Fibroblast of villous mesenchyme (primary cell): ENCODE measurements around the gene RNF220. TPM values are rescaled to one million over a fixed set of nuclear protein-coding genes. Genes with fewer than 3 reads are reported as not detected.

Experiments
- DNase-seq: peaks from one replicate; pipeline ENCODE4 v3.0.0-alpha.2; 2010; ENCODE audit warnings: low read depth
- H3K4me3 ChIP-seq: 2 replicates; pipeline ENCODE4 v1.5.1; 2011; ENCODE audit warnings: low read depth, mild to moderate bottlenecking, low read length
- total RNA-seq: library from RNA; depleted of rRNA; stranded (reverse); fragments of >200 nt; gene quantifications from 2 replicates; pipeline ENCODE4 v1.2.3, GENCODE V29; 2012
- TF ChIP-seq, protein P1 (sequence below): IDR thresholded peaks from 2 replicates; pipeline ENCODE4 v1.5.1; 2012; ENCODE audit warnings: low read depth, mild to moderate bottlenecking, low read length; ENCODE audit not compliant: insufficient read depth

RNF220 gene
- total RNA-seq, 1 donor = 47.5 TPM

DNA sequence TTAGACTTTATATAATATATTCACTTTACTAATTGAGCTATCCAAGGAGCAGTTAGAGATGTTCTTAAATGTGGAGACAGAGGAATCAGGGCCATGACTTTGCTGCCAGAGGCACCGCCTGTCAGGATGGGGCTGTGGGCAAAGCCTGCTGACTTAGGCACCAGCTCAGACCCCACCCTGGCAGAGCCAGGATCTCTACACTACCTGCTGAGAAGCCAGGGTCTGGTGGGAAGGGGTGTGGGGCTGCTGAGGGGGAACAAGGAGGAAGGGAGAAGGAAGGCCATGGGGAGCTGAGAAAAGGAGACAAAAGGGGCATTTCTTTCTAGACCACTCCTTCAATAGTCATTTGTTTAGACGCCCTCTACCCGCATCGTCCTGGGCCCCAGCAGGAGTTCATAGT, 164.4 kb downstream of the RNF220 start:
- DNase-seq = no peak
- no peak overlapping the region for H3K4me3 ChIP-seq
- TF ChIP-seq, protein P1, sequence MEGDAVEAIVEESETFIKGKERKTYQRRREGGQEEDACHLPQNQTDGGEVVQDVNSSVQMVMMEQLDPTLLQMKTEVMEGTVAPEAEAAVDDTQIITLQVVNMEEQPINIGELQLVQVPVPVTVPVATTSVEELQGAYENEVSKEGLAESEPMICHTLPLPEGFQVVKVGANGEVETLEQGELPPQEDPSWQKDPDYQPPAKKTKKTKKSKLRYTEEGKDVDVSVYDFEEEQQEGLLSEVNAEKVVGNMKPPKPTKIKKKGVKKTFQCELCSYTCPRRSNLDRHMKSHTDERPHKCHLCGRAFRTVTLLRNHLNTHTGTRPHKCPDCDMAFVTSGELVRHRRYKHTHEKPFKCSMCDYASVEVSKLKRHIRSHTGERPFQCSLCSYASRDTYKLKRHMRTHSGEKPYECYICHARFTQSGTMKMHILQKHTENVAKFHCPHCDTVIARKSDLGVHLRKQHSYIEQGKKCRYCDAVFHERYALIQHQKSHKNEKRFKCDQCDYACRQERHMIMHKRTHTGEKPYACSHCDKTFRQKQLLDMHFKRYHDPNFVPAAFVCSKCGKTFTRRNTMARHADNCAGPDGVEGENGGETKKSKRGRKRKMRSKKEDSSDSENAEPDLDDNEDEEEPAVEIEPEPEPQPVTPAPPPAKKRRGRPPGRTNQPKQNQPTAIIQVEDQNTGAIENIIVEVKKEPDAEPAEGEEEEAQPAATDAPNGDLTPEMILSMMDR = no peak

DNA sequence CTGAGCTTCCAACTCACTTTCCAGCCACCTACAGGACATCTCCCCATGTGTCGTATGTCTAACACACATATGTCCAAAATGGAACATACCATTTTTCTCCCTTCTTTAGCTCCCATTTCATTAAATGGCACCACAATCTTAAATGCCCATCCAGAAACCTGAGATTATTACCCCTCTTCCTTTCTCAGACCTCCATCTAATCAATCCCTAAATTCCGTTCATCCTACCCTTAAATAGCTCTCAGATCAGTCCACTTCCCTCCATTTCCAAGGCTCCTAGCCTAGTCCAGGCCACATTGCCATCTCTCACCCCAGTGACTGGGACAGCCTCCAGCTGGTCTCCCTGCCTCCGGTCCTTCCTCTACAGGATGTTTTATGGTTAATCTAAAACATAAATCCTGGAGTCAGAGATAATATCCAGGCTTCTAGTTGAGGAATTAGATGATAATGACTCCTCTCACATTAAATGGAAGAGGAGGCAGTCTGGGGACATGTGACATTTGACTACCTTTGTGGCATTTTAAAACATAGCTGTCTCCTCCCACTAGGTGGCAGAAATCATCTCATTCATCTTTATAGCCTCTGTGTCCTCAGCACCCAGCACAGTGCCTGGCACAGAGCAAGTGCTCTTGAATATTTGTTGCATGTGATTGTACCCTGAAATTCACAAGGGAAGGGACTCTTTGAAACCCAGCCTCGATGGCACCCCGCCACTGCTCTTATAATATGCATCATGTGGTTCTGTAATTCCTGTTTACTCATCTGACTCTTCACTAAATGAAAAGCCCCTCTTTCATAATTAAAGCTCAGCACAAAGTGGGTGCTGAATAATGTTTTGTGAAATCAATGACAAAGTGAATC, 166.9 kb downstream of the RNF220 start:
- TF ChIP-seq, protein P1 = peak; percentile 40
- DNase-seq = no peak
- no peak overlapping the region for H3K4me3 ChIP-seq

DNA sequence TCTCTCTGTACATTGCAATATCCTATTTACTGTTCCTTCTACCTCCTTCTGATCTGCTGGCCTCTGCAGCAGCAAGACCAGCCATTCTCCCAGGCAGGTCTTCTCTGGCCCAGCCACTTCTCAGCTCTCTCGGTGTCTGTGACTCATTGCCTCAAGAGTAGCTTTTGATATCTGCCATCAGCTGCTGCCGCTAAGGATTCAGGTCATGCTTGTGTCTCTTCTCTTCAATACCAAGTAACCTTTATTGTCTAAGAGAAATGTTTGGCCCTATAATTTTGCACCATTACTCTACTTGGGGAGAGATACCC, 167.5 kb downstream of the RNF220 start:
- H3K4me3 ChIP-seq = no peak overlapping the region
- TF ChIP-seq, protein P1 = no peak
- DNase-seq = no peak

DNA sequence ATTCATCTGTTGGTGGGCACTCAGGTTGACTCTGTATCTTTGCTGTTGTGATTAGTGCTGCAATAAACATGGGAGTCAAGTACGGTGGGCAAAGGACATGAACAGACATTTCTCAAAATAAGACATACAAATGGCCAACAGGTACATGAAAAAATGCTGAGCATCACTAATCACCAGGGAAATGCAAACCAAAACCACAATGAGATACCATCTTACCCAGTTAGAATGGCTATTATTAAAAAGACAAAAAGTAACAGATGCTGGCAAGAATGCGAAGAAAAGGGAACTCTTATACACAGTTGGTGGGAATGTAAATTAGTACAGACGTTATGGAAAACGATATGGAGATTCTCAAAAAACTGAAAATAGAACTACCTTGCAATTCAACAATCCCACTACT, 170.3 kb downstream of the RNF220 start:
- TF ChIP-seq, protein P1 = no peak
- DNase-seq = no peak
- no peak overlapping the region for H3K4me3 ChIP-seq

DNA sequence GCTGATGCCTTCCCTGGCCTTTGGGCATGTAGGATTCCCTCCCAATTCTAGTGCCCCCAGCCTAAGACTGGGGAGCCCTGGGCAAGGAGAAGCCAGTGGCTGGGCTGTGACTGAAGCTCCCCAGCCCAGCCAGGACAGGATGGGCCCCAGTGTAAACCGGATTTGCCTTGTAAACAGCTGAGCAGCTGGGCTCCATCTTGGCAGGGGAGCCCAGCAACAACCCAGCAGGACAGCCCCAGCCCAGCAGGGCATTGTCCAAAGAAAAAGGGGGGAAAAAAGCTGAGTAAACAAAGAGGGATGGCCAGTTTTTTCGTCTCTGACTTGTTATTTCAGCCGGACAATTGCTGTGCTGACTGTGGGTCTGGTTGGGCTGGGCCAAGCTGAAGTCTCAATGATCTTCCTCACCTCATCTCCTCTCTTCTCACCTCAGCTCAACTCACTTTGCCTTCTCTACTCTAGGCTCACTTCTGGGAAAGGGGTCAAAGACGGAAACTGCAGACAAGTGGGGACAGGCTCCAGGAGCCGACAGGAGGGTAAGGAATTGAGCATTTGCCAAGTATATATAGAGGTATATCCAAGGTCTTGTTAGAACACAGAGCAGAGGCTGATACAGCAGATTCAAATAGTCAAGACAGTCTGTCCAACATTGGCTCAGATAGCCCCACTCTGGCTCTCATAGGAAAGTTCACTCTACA, 171.5 kb downstream of the RNF220 start:
- TF ChIP-seq, protein P1 = no peak
- DNase-seq = no peak
- H3K4me3 ChIP-seq = no peak overlapping the region

DNA sequence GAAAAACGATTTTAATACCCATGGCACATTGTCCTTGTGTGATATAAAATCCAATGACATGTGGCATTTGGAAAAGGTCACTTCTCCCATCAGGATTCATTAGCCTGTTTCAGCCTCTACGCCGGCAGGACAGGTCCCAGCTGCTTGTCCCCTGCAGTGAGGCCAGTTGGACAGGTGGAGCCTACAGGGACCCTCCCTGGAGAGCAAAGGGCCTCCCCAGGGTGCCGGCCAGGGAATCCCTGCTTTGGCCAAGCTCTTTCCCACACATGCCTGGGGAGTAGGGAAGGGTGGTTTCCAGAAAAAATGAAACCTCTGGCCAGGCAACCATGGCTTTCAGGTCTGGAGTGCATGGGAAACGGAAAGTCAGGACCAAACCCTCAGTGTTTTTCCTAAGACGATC, 176.2 kb downstream of the RNF220 start:
- TF ChIP-seq, protein P1 = no peak
- DNase-seq = no peak

More for the DNA sequence above, 176.2 kb downstream of the RNF220 start:
- no peak overlapping the region for H3K4me3 ChIP-seq
